ENCODE results near the gene TEF.
A peak's percentile ranks its signal among the peaks of the same experiment; 100 is the strongest.

The TEF gene, protein sequence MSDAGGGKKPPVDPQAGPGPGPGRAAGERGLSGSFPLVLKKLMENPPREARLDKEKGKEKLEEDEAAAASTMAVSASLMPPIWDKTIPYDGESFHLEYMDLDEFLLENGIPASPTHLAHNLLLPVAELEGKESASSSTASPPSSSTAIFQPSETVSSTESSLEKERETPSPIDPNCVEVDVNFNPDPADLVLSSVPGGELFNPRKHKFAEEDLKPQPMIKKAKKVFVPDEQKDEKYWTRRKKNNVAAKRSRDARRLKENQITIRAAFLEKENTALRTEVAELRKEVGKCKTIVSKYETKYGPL

GRCh38 chr22:41381329-41382097 is at the start of gene TEF:
TSS of gene TEF (plus strand) at chr22:41381942. CDS start at chr22:41382045, 103 bp downstream.
- peak; percentile 75 for DNase-seq

DNA sequence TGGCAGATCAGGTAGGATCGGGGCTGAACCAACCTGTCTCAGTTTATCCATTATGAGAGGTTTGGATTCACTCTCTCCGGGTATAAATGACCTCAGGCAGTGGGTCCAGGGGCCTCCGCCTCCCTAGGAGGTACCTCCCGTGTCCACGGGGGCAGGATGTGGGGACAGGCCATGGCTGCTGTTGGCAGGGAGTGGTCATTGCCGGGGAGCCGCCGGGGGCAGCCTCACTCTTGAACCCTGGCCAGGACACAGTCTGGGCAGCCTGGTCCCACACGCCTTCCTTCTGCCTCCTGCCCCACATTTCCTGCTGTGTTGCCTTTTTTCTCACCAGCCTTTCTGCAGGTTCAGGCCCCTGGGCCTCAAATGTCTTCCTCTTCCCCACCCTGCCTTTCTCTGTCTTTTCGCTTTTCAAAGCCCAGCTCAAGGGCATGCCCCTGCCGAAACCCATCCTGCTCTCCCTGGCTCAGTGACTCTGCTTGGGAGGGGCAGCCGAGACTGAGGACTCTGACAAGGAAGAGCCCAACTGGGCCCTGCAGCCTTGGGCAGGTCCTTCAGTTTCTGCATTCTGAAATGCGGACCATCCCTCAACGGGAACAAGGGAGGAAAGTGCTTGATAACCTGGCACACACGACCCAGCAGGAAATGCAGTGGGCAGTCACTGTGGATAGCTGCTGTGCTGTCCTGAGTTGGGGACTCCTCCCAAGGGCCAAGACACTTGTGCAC is 49.4 kb upstream of the TEF start:
- no peak for DNase-seq

- DNase-seq, result no peak
Measured at GRCh38 chr22:41333806-41334205, 47.9 kb upstream of the TEF start.

- no peak for DNase-seq
Measured at GRCh38 chr22:41334215-41334614, 47.5 kb upstream of the TEF start.

GRCh38 chr22:41334951-41335635 is 46.6 kb upstream of the TEF start:
- no peak for DNase-seq

GRCh38 chr22:41338614-41339212 is 43.0 kb upstream of the TEF start:
- no peak for DNase-seq

- no peak for DNase-seq
Measured at GRCh38 chr22:41339823-41340222, 41.9 kb upstream of the TEF start.

- no peak for DNase-seq
Measured at GRCh38 chr22:41340357-41340756, 41.4 kb upstream of the TEF start.

- no peak for DNase-seq
Measured at GRCh38 chr22:41341012-41341411, 40.7 kb upstream of the TEF start.

DNA sequence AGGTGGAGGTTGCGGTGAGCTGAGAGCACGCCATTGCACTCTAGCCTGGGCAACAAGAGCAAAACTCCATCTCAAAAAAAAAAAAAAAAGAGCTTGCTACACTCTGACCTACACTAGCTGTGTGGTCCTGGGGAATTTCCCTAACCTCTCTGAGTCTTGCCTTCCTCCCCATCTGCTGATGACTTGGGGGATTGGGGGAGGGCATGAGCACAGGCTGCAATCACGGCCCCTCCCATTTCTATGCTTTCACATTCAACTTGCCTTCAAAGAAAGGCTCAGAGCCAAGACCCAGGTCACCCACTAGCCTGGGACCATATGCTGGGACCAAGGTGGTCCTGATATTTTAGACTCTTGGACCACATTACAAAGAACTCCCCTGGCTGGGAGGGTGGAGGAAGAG is 39.8 kb upstream of the TEF start:
- DNase-seq, result no peak

GRCh38 chr22:41343300-41343699 is 38.4 kb upstream of the TEF start:
- DNase-seq, result no peak

DNA sequence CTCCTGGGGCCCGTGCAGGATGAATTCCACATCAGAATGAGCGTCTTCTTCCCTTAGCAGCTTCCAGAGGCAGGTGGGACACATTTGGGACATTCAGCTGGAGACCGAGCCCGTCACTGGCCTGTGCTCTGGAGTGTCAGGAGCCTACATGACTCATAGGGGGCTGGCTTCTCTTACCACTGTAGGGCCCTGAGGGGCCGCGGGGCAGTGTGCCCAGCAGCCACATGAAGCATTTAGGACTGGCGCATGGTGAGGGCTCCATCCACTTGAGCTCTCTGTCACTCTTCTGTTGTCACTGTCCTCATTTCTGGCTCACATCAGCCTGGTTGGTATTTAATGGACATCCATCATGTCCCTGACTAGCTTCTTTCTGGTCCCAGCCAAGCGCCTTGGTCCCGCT is 38.0 kb upstream of the TEF start:
- DNase-seq, result no peak

GRCh38 chr22:41344189-41344788 is 37.5 kb upstream of the TEF start:
- no peak for DNase-seq

- no peak for DNase-seq
Measured at GRCh38 chr22:41345807-41346335, 35.9 kb upstream of the TEF start.

GRCh38 chr22:41347066-41347859 is 34.5 kb upstream of the TEF start:
- no peak for DNase-seq

GRCh38 chr22:41348964-41349484 is 32.7 kb upstream of the TEF start:
- DNase-seq, result no peak

DNA sequence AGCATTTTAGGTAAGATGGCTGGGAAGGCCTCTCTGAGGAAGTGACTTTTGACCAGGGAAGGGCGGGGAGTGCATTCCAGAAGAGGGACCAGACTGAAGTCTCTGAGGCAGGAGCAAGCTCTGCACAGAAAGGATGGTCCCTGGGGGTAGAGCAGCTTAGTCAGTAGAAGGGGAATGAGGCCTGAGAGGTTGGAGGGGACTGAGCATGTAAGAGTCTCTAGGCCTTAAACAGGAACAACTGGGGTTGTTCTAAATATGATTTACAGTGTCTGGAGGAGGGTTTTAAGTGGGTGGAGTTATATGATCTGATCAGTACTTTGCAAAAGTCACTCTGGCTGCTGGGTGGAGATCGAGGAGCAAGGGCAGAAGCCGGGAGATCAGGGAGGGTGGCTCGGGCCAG is 31.7 kb upstream of the TEF start:
- DNase-seq, result no peak

GRCh38 chr22:41351011-41351410 is 30.7 kb upstream of the TEF start:
- DNase-seq, result no peak

GRCh38 chr22:41352058-41352457 is 29.7 kb upstream of the TEF start:
- no peak for DNase-seq

GRCh38 chr22:41353862-41354575 is 27.7 kb upstream of the TEF start:
- no peak for DNase-seq

Data from NCI-H1417 treated with DMSO at 0.1 percent for 48 hours (cell line).